ENCODE measurements around the gene LDLR. TPM values are rescaled to one million over a fixed set of nuclear protein-coding genes. Genes with fewer than 3 reads are reported as not detected.
"Not testable (repeated sequence)": the region's sequence is repeated elsewhere in the genome, so short reads cannot be mapped to it uniquely, and the experiment has no call there.

Gene LDLR
- total RNA-seq, 2 experiments from 2014 or later, result 64.2 to 64.9 TPM

DNA sequence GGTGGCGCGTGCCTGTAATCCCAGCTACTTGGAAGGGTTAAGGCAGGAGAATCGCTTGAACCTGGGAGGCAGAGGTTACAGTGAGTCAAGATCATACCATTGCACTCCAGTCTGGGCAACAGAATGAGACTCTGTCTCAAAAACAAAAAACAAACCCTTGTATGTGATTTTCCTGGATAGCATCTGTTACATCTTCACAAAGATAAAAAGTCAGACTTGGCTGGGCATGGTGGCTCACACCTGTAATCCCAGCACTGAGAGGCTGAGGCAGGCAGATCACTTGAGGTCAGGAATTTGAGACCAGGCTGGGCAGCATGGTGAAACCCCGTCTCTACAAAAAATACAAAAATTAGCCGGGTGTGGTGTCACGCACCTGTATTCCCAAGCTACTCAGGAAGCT is 8.1 kb downstream of the LDLR start:
- H3K4me1 Mint-ChIP-seq (ENCODE audit: low read depth), result peaks cover 61% of the 10 kb centered on the region
- not testable (repeated sequence) for H3K27ac Mint-ChIP-seq; H3K9me3 Mint-ChIP-seq; H3K4me3 Mint-ChIP-seq; DNase-seq; H3K27me3 Mint-ChIP-seq (ENCODE audit: low read depth)
- peaks cover 59% of the 10 kb centered on the region for H3K36me3 Mint-ChIP-seq (ENCODE audit: low read depth)
- intact Hi-C loops (cut with micrococcal nuclease), result loop anchor here (2.0 to 10.0 kb wide), 4 partner anchors 61 to 1837 kb away; partner anchors contain the start of genes CALR and FARSA
- CTCF ChIA-PET, result interaction anchor here (0.9 to 1.5 kb wide), 3 partner anchors 61 to 161 kb away, joined by 3 to 5 read pairs (median 3); no protein-coding TSS in a partner anchor

DNA sequence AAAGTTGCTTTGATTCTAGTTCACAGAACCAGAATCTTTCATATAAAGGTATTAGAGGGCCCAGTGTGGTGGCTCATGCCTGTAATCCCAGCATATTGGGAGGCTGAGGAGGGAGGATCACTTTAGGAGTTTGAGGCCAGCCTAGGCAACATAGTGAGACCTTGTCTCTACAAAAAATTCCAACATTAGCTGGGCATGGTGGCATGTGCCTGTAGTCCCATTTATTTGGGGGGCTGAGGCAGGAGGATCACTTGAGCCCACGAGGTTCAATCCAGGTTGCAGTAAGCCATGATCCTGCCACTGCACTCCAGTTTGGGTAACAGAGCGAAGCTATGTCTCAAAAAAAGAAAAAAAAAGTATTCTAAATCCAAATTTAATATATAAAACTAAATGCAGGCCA is 9.1 kb downstream of the LDLR start:
- H3K9me3 Mint-ChIP-seq, result peaks cover 1% of the 10 kb centered on the region
- no peak overlapping the region for H3K4me3 Mint-ChIP-seq
- no peak overlapping the region for H3K27ac Mint-ChIP-seq
- H3K4me1 Mint-ChIP-seq (ENCODE audit: low read depth), result peaks cover 51% of the 10 kb centered on the region
- CTCF ChIA-PET, result no interaction called here
- no peaks in the 10 kb centered on the region for H3K27me3 Mint-ChIP-seq (ENCODE audit: low read depth)
- no peak for DNase-seq
- intact Hi-C loops (cut with micrococcal nuclease), result loop anchor here (5.0 to 10.0 kb wide), 2 partner anchors 484 to 1836 kb away; partner anchors contain the start of genes CALR and FARSA
- peaks cover 61% of the 10 kb centered on the region for H3K36me3 Mint-ChIP-seq (ENCODE audit: low read depth)

DNA sequence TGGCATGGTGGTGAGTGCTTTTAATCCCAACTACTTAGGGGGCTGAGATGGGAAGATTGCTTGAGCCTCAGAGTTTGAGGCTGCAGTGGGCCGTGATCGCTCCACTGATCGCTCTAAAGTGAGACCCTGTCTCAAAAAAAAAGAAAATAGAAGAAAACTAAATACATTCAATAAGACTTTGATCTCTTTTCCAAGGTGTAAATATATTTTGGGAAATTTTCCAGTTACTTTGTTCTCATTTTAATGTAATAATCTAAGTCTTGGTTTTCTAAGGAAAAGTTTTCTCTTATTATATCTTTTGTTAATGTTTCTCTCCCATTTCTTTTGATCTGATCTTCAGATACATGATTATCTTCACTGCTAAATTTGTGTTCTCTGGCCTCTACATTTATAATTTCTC is 9.6 kb downstream of the LDLR start:
- CTCF ChIA-PET, result no interaction called here
- no peak for DNase-seq
- Mint-ChIP-seq H3K4me1 (ENCODE audit: low read depth) (peaks cover 46% of the 10 kb centered on the region), H3K27me3 (ENCODE audit: low read depth) (no peaks in the 10 kb centered on the region), H3K36me3 (ENCODE audit: low read depth) (peaks cover 63% of the 10 kb centered on the region), H3K9me3 (peaks cover 1% of the 10 kb centered on the region), H3K4me3 (no peak overlapping the region), H3K27ac (no peak overlapping the region)
- intact Hi-C loops (cut with micrococcal nuclease), result loop anchor here (5.0 to 10.0 kb wide), 2 partner anchors 483 to 1836 kb away; partner anchors contain the start of genes CALR and FARSA

DNA sequence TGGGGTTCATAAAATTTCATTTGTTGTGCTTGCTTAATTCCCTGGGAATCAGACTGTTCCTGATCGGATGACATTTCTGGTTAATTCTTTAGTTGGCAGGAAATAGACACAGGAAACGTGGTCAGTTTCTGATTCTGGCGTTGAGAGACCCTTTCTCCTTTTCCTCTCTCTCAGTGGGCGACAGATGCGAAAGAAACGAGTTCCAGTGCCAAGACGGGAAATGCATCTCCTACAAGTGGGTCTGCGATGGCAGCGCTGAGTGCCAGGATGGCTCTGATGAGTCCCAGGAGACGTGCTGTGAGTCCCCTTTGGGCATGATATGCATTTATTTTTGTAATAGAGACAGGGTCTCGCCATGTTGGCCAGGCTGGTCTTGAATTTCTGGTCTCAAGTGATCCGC is 10.8 kb downstream of the LDLR start:
- Mint-ChIP-seq H3K27me3 (ENCODE audit: low read depth) (no peaks in the 10 kb centered on the region), H3K9me3 (peaks cover 1% of the 10 kb centered on the region), H3K27ac (no peak overlapping the region), H3K36me3 (ENCODE audit: low read depth) (peaks cover 60% of the 10 kb centered on the region), H3K4me1 (ENCODE audit: low read depth) (peaks cover 36% of the 10 kb centered on the region), H3K4me3 (no peak overlapping the region)
- no peak for DNase-seq
- CTCF ChIA-PET, result interaction anchor here (0.6 kb wide), 1 partner anchor 428 kb away, joined by 3 read pairs; no protein-coding TSS in a partner anchor
- intact Hi-C loops (cut with micrococcal nuclease), result no loop called here

DNA sequence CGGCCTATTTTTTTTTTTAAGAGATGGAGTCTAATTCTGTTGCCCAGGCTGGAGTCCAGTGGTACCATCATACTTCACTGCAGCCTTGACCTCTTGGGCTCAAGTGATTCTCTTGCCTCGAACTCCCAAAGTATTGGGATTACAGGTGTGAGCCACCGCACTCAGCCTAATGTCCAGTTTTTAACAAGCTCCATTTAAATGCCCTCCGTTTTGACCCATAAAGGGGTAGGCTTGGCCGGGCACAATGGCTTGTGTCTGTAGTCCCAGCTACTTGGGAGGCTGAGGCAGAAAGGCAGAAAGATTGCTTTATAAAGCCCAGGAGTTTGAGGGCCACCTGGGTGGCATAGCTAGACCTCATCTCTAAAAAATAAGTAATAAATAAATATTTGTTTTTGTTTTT is 11.8 kb downstream of the LDLR start:
- H3K27ac Mint-ChIP-seq, result no peak overlapping the region

DNA sequence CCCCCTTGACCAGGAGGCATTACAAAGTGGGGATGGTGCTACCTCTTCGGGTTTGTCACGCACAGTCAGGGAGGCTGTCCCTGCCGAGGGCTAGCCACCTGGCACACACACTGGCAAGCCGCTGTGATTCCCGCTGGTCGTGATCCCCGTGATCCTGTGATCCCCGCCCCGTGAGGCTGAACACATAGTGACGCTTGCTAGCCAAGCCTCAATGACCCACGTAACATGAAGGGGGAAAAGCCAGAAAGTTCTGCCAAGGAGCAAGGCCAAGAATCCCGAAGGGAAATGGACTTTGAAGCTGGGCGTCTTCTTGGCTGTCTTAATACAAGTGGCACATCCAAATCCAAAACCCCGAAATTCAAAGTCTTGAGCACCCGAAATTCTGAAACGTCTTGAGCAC is 13.7 kb downstream of the LDLR start:
- CTCF ChIA-PET, result interaction anchor here (1.4 kb wide), 1 partner anchor 23 kb away, joined by 4 read pairs; no protein-coding TSS in a partner anchor
- Mint-ChIP-seq H3K27me3 (ENCODE audit: low read depth) (no peaks in the 10 kb centered on the region), H3K27ac (no peak overlapping the region), H3K9me3 (no peaks in the 10 kb centered on the region), H3K4me3 (no peak overlapping the region), H3K36me3 (ENCODE audit: low read depth) (peaks cover 57% of the 10 kb centered on the region), H3K4me1 (ENCODE audit: low read depth) (peaks cover 11% of the 10 kb centered on the region)
- intact Hi-C loops (cut with micrococcal nuclease), result no loop called here
- no peak for DNase-seq

More for the DNA sequence above, 11.8 kb downstream of the LDLR start:
- intact Hi-C loops (cut with micrococcal nuclease), result no loop called here
- peaks cover 1% of the 10 kb centered on the region for H3K9me3 Mint-ChIP-seq
- no peaks in the 10 kb centered on the region for H3K27me3 Mint-ChIP-seq (ENCODE audit: low read depth)
- H3K4me3 Mint-ChIP-seq, result no peak overlapping the region
- DNase-seq, result no peak
- CTCF ChIA-PET, result interaction anchor here (0.6 kb wide), 1 partner anchor 159 kb away, joined by 5 read pairs; no protein-coding TSS in a partner anchor
- H3K4me1 Mint-ChIP-seq (ENCODE audit: low read depth), result peaks cover 26% of the 10 kb centered on the region
- peaks cover 60% of the 10 kb centered on the region for H3K36me3 Mint-ChIP-seq (ENCODE audit: low read depth)

DNA sequence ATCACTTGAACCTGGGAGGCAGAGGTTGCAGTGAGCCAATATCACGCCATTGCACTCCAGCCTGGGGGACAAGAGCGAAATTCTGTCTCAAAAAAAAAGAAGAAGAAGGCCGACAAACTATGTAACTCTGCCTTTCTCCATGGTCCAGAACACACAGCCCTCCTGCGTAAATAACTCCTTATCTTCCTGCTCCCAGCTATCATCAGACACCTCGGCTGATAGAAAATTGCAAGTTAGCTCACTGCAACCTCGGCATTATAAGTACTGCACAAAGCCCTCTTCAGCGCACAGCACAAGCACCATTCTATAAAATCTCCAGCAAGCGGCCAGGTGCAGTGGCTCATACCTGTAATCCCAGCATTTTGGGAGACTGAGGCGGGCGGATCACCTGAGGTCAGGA is 14.4 kb downstream of the LDLR start:
- H3K4me1 Mint-ChIP-seq (ENCODE audit: low read depth); intact Hi-C loops (cut with micrococcal nuclease); H3K27ac Mint-ChIP-seq; H3K27me3 Mint-ChIP-seq (ENCODE audit: low read depth); DNase-seq; H3K4me3 Mint-ChIP-seq; H3K9me3 Mint-ChIP-seq: not testable (repeated sequence)
- H3K36me3 Mint-ChIP-seq (ENCODE audit: low read depth), result peaks cover 60% of the 10 kb centered on the region
- CTCF ChIA-PET, result interaction anchor here (0.9 to 1.4 kb wide), 2 partner anchors 12 to 22 kb away, joined by 3 to 4 read pairs; no protein-coding TSS in a partner anchor

DNA sequence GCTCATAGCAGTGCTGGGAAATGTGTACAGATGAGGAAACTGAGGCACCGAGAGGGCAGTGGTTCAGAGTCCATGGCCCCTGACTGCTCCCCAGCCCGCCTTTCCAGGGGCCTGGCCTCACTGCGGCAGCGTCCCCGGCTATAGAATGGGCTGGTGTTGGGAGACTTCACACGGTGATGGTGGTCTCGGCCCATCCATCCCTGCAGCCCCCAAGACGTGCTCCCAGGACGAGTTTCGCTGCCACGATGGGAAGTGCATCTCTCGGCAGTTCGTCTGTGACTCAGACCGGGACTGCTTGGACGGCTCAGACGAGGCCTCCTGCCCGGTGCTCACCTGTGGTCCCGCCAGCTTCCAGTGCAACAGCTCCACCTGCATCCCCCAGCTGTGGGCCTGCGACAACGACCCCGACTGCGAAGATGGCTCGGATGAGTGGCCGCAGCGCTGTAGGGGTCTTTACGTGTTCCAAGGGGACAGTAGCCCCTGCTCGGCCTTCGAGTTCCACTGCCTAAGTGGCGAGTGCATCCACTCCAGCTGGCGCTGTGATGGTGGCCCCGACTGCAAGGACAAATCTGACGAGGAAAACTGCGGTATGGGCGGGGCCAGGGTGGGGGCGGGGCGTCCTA is 15.9 kb downstream of the LDLR start:
- no peak for DNase-seq
- intact Hi-C loops (cut with micrococcal nuclease), result no loop called here
- CTCF ChIA-PET, result no interaction called here
- no peaks in the 10 kb centered on the region for H3K9me3 Mint-ChIP-seq
- H3K36me3 Mint-ChIP-seq (ENCODE audit: low read depth), result peaks cover 55% of the 10 kb centered on the region
- peaks cover under 1% of the 10 kb centered on the region for H3K4me1 Mint-ChIP-seq (ENCODE audit: low read depth)
- no peak overlapping the region for H3K27ac Mint-ChIP-seq
- H3K4me3 Mint-ChIP-seq, result no peak overlapping the region
- no peaks in the 10 kb centered on the region for H3K27me3 Mint-ChIP-seq (ENCODE audit: low read depth)

DNA sequence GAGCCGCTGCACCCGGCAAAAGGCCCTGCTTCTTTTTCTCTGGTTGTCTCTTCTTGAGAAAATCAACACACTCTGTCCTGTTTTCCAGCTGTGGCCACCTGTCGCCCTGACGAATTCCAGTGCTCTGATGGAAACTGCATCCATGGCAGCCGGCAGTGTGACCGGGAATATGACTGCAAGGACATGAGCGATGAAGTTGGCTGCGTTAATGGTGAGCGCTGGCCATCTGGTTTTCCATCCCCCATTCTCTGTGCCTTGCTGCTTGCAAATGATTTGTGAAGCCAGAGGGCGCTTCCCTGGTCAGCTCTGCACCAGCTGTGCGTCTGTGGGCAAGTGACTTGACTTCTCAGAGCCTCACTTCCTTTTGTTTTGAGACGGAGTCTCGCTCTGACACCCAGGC is 17.2 kb downstream of the LDLR start:
- Mint-ChIP-seq H3K9me3 (no peaks in the 10 kb centered on the region), H3K27ac (no peak overlapping the region), H3K4me1 (ENCODE audit: low read depth) (no peaks in the 10 kb centered on the region), H3K4me3 (no peak overlapping the region), H3K27me3 (ENCODE audit: low read depth) (no peaks in the 10 kb centered on the region), H3K36me3 (ENCODE audit: low read depth) (peaks cover 60% of the 10 kb centered on the region)
- CTCF ChIA-PET, result no interaction called here
- DNase-seq, result no peak
- intact Hi-C loops (cut with micrococcal nuclease), result no loop called here

DNA sequence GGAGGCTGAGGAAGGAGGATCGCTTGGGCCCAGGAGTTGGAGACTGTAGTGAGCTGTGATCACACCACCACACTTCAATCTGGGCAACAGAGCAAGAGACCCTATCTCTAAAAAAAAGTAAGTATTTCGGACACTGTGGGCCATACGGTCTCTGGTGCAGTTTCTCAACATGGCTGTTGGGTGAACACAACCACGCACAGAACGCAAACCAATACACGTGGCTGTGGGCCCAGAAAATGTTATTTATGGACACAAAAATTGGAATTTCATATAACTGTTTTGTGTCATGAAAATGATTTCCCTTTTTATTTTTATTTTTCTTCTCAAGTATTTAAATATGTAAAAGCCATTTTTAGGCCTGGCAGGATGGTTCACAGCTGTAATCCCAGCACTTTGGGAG is 19.5 kb downstream of the LDLR start:
- intact Hi-C loops (cut with micrococcal nuclease), result no loop called here
- Mint-ChIP-seq H3K4me1 (ENCODE audit: low read depth) (no peaks in the 10 kb centered on the region), H3K4me3 (no peak overlapping the region), H3K9me3 (no peaks in the 10 kb centered on the region), H3K27me3 (ENCODE audit: low read depth) (no peaks in the 10 kb centered on the region), H3K36me3 (ENCODE audit: low read depth) (peaks cover 57% of the 10 kb centered on the region), H3K27ac (no peak overlapping the region)
- CTCF ChIA-PET, result no interaction called here
- DNase-seq, result no peak

DNA sequence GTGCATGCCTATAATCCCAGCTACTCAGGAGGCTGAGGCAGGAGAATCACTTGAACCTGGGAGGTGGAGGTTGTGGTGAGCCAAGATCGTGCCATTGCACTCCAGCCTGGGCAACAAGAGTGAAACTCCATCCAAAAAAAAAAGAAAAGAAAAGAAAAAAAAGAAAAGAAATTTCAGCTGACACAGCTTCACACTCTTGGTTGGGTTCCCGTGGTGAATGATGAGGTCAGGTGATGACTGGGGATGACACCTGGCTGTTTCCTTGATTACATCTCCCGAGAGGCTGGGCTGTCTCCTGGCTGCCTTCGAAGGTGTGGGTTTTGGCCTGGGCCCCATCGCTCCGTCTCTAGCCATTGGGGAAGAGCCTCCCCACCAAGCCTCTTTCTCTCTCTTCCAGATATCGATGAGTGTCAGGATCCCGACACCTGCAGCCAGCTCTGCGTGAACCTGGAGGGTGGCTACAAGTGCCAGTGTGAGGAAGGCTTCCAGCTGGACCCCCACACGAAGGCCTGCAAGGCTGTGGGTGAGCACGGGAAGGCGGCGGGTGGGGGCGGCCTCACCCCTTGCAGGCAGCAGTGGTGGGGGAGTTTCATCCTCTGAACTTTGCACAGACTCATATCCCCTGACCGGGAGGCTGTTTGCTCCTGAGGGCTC is 22.0 kb downstream of the LDLR start:
- no peaks in the 10 kb centered on the region for H3K9me3 Mint-ChIP-seq
- H3K27me3 Mint-ChIP-seq (ENCODE audit: low read depth), result no peaks in the 10 kb centered on the region
- no peak overlapping the region for H3K27ac Mint-ChIP-seq
- peaks cover 60% of the 10 kb centered on the region for H3K36me3 Mint-ChIP-seq (ENCODE audit: low read depth)
- CTCF ChIA-PET, result interaction anchor here (0.6 to 0.8 kb wide), 2 partner anchors 16 to 27 kb away, joined by 3 to 4 read pairs; no protein-coding TSS in a partner anchor
- no peaks in the 10 kb centered on the region for H3K4me1 Mint-ChIP-seq (ENCODE audit: low read depth)
- H3K4me3 Mint-ChIP-seq, result no peak overlapping the region
- intact Hi-C loops (cut with micrococcal nuclease), result no loop called here
- DNase-seq, result no peak

DNA sequence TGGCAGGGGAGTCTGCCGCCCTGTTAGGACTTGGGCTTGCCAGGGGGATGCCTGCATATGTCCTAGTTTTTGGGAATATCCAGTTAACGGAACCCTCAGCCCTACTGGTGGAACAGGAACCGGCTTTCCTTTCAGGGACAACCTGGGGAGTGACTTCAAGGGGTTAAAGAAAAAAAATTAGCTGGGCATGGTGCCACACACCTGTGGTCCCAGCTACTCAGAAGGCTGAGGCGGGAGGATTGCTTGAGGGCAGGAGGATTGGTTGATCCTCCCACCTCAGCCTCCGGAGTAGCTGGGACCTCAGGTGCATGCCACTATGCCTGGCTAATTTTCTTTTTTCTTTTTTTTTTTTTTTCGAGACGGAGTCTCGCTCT is 22.5 kb downstream of the LDLR start:
- Mint-ChIP-seq H3K27me3 (ENCODE audit: low read depth) (no peaks in the 10 kb centered on the region), H3K4me1 (ENCODE audit: low read depth) (no peaks in the 10 kb centered on the region), H3K9me3 (no peaks in the 10 kb centered on the region), H3K36me3 (ENCODE audit: low read depth) (peaks cover 61% of the 10 kb centered on the region), H3K27ac (no peak overlapping the region), H3K4me3 (no peak overlapping the region)
- intact Hi-C loops (cut with micrococcal nuclease), result no loop called here
- CTCF ChIA-PET, result interaction anchor here (0.6 to 0.8 kb wide), 2 partner anchors 16 to 26 kb away, joined by 3 to 4 read pairs; no protein-coding TSS in a partner anchor
- DNase-seq, result no peak
